Measurements from ENCODE around the gene HSPA12B. TPM values are rescaled to one million over a fixed set of nuclear protein-coding genes. Genes with fewer than 3 reads are reported as not detected.

Gene HSPA12B
- total and polyA plus RNA-seq, 2 of the 13 experiments (the other 11 are each of a cell fraction or from before 2014, with no cell fraction given) = 0.01 TPM; not detected in 1

DNA sequence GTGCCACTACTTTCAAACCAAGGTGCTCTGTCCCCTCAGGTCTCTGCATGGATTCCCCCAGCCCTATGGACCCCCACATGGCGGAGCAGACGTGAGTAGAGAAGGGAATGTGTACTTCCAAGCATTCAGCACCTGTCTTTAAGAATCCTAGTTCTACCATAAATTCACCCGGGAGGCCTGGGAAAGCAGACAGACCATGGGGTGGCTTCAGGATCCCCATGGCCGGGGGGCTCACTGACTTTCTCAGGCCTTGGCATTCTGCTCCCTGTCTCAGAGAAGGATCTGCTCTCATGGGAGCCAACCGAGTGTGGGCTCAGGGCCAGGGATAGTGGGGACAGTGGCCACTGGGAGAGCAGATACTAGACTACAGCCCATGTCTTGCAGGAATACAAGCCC is 65.9 kb downstream of the HSPA12B start (continued):
- TF ChIP-seq USF2 (IDR thresholded peaks at IDR 0.05; ENCODE audit: low read depth, low read length) (no peak), USF2 (CRISPR knock-in tag; IDR thresholded peaks at IDR 0.05; ENCODE audit: borderline replicate concordance) (no peak), ZNF446 (CRISPR knock-in tag; IDR thresholded peaks at IDR 0.05) (no peak), HIC2 (CRISPR knock-in tag; IDR thresholded peaks at IDR 0.05; ENCODE audit: low read depth) (no peak), DNMT3B (CRISPR knock-in tag; conservative IDR thresholded peaks at IDR 0.05) (no peak), ZNF674 (CRISPR knock-in tag; IDR thresholded peaks at IDR 0.05; ENCODE audit: low read depth) (no peak), ZNF790 (CRISPR knock-in tag; IDR thresholded peaks at IDR 0.05; ENCODE audit: borderline replicate concordance) (no peak), KDM3A (CRISPR knock-in tag; IDR thresholded peaks at IDR 0.05; ENCODE audit: low read depth) (0 out of 2 replicates have a peak, but pooled peaks have one; percentile 30), ZMAT5 (CRISPR knock-in tag; IDR thresholded peaks at IDR 0.05; ENCODE audit: borderline replicate concordance, low read depth) (no peak), HNRNPK (IDR thresholded peaks at IDR 0.05; ENCODE audit: low read depth, low read length, poor library complexity, severe bottlenecking) (no peak), FOXO1 (CRISPR knock-in tag; IDR thresholded peaks at IDR 0.05) (0 out of 2 replicates have a peak, but pooled peaks have one; percentile 3), NR2F6 (IDR thresholded peaks at IDR 0.05) (no peak), NR2F6 (CRISPR knock-in tag; IDR thresholded peaks at IDR 0.05) (no peak), SOX5 (CRISPR knock-in tag; IDR thresholded peaks at IDR 0.05; ENCODE audit: borderline replicate concordance) (no peak), THAP8 (CRISPR knock-in tag; IDR thresholded peaks at IDR 0.05; ENCODE audit: borderline replicate concordance) (no peak), ZNF512 (CRISPR knock-in tag; IDR thresholded peaks at IDR 0.05) (no peak), LCORL (IDR thresholded peaks at IDR 0.05) (no peak), LCORL (CRISPR knock-in tag; IDR thresholded peaks at IDR 0.05) (no peak), THYN1 (CRISPR knock-in tag; IDR thresholded peaks at IDR 0.05; ENCODE audit: borderline replicate concordance, low read depth) (no peak), ZNF644 (CRISPR knock-in tag; IDR thresholded peaks at IDR 0.05; ENCODE audit: low read depth) (no peak)
- TF ChIP-seq, protein P1, sequence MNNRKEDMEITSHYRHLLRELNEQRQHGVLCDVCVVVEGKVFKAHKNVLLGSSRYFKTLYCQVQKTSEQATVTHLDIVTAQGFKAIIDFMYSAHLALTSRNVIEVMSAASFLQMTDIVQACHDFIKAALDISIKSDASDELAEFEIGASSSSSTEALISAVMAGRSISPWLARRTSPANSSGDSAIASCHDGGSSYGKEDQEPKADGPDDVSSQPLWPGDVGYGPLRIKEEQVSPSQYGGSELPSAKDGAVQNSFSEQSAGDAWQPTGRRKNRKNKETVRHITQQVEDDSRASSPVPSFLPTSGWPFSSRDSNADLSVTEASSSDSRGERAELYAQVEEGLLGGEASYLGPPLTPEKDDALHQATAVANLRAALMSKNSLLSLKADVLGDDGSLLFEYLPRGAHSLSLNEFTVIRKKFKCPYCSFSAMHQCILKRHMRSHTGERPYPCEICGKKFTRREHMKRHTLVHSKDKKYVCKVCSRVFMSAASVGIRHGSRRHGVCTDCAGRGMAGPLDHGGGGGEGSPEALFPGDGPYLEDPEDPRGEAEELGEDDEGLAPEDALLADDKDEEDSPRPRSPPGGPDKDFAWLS (CRISPR knock-in tag; IDR thresholded peaks at IDR 0.05; ENCODE audit: borderline replicate concordance) = no peak
- TF ChIP-seq, protein P2, sequence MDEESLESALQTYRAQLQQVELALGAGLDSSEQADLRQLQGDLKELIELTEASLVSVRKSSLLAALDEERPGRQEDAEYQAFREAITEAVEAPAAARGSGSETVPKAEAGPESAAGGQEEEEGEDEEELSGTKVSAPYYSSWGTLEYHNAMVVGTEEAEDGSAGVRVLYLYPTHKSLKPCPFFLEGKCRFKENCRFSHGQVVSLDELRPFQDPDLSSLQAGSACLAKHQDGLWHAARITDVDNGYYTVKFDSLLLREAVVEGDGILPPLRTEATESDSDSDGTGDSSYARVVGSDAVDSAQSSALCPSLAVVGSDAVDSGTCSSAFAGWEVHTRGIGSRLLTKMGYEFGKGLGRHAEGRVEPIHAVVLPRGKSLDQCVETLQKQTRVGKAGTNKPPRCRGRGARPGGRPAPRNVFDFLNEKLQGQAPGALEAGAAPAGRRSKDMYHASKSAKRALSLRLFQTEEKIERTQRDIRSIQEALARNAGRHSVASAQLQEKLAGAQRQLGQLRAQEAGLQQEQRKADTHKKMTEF (CRISPR knock-in tag; IDR thresholded peaks at IDR 0.05) = 0 out of 2 replicates have a peak, but pooled peaks have one; percentile 32

All from HepG2 (cell line).